ENCODE results near the gene LFNG. TPM values are rescaled to one million over a fixed set of nuclear protein-coding genes. Genes with fewer than 3 reads are reported as not detected.

The LFNG gene
- total and polyA plus RNA-seq, 2 of the 13 experiments (the other 11 are each of a cell fraction or from before 2014, with no cell fraction given): 0.44 to 1.5 TPM

DNA sequence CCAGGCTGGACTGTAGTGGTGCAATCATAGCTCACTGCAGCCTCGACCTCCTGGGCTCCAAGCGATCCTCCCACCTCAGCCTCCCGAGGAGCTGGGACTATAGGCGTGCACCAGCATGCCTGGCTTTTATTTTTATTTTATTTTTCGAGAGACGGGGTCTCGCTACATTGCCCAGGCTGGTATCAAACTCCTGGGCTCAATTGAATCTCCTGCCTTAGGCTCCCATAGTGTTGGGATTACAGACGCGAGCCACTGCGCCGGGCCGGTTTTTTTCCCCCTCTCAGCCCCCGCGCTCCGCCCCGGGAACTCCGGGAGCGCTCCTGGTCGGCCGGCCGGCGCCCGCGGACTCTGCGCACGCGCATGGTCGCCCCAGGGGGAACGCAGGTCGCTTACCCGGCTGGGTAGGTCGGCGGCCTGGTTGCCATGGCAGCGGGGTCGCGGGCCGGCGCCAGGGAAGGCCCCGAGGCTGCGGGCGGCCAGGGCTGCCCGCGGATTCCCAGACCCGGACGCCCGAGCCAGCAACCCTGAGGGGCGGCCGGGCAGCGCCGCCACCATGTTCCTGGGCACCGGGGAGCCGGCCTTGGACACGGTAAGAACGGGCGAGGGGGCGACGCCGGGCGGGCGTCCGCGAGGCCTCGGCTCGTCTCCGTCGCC is 39.2 kb downstream of the LFNG start, which contains the start of gene IQCE (continued):
- TF ChIP-seq, protein P1, sequence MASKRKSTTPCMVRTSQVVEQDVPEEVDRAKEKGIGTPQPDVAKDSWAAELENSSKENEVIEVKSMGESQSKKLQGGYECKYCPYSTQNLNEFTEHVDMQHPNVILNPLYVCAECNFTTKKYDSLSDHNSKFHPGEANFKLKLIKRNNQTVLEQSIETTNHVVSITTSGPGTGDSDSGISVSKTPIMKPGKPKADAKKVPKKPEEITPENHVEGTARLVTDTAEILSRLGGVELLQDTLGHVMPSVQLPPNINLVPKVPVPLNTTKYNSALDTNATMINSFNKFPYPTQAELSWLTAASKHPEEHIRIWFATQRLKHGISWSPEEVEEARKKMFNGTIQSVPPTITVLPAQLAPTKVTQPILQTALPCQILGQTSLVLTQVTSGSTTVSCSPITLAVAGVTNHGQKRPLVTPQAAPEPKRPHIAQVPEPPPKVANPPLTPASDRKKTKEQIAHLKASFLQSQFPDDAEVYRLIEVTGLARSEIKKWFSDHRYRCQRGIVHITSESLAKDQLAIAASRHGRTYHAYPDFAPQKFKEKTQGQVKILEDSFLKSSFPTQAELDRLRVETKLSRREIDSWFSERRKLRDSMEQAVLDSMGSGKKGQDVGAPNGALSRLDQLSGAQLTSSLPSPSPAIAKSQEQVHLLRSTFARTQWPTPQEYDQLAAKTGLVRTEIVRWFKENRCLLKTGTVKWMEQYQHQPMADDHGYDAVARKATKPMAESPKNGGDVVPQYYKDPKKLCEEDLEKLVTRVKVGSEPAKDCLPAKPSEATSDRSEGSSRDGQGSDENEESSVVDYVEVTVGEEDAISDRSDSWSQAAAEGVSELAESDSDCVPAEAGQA (IDR thresholded peaks at IDR 0.05; ENCODE audit: low read depth): no peak
- TF ChIP-seq, protein P1 (CRISPR knock-in tag; IDR thresholded peaks at IDR 0.05; ENCODE audit: borderline replicate concordance): no peak
- TF ChIP-seq ZNF572 (CRISPR knock-in tag; IDR thresholded peaks at IDR 0.05) (no peak), KDM5B (CRISPR knock-in tag; IDR thresholded peaks at IDR 0.05; ENCODE audit: borderline replicate concordance) (peak; percentile 54; the same call in 1 of the 2 replicates), ZNF598 (CRISPR knock-in tag; IDR thresholded peaks at IDR 0.05; ENCODE audit: borderline replicate concordance) (no peak), JUN (CRISPR knock-in tag; IDR thresholded peaks at IDR 0.05) (no peak), ZNF101 (CRISPR knock-in tag; IDR thresholded peaks at IDR 0.05; ENCODE audit: borderline replicate concordance, low read depth) (no peak), HNF4A (CRISPR knock-in tag; IDR thresholded peaks at IDR 0.05) (no peak), TBX3 (IDR thresholded peaks at IDR 0.05; ENCODE audit: borderline replicate concordance) (no peak), ZNF564 (CRISPR knock-in tag; IDR thresholded peaks at IDR 0.05) (no peak), EED (CRISPR knock-in tag; IDR thresholded peaks at IDR 0.05) (no peak), SMAD9 (CRISPR knock-in tag; IDR thresholded peaks at IDR 0.05) (no peak), ZNF343 (CRISPR knock-in tag; IDR thresholded peaks at IDR 0.05) (0 out of 2 replicates have a peak, but pooled peaks have one; percentile 28)
- TF ChIP-seq, protein P2, sequence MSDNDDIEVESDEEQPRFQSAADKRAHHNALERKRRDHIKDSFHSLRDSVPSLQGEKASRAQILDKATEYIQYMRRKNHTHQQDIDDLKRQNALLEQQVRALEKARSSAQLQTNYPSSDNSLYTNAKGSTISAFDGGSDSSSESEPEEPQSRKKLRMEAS (IDR thresholded peaks at IDR 0.05): peak; percentile 41
- TF ChIP-seq, protein P3, sequence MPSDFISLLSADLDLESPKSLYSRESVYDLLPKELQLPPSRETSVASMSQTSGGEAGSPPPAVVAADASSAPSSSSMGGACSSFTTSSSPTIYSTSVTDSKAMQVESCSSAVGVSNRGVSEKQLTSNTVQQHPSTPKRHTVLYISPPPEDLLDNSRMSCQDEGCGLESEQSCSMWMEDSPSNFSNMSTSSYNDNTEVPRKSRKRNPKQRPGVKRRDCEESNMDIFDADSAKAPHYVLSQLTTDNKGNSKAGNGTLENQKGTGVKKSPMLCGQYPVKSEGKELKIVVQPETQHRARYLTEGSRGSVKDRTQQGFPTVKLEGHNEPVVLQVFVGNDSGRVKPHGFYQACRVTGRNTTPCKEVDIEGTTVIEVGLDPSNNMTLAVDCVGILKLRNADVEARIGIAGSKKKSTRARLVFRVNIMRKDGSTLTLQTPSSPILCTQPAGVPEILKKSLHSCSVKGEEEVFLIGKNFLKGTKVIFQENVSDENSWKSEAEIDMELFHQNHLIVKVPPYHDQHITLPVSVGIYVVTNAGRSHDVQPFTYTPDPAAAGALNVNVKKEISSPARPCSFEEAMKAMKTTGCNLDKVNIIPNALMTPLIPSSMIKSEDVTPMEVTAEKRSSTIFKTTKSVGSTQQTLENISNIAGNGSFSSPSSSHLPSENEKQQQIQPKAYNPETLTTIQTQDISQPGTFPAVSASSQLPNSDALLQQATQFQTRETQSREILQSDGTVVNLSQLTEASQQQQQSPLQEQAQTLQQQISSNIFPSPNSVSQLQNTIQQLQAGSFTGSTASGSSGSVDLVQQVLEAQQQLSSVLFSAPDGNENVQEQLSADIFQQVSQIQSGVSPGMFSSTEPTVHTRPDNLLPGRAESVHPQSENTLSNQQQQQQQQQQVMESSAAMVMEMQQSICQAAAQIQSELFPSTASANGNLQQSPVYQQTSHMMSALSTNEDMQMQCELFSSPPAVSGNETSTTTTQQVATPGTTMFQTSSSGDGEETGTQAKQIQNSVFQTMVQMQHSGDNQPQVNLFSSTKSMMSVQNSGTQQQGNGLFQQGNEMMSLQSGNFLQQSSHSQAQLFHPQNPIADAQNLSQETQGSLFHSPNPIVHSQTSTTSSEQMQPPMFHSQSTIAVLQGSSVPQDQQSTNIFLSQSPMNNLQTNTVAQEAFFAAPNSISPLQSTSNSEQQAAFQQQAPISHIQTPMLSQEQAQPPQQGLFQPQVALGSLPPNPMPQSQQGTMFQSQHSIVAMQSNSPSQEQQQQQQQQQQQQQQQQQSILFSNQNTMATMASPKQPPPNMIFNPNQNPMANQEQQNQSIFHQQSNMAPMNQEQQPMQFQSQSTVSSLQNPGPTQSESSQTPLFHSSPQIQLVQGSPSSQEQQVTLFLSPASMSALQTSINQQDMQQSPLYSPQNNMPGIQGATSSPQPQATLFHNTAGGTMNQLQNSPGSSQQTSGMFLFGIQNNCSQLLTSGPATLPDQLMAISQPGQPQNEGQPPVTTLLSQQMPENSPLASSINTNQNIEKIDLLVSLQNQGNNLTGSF (CRISPR knock-in tag; IDR thresholded peaks at IDR 0.05): no peak
- TF ChIP-seq, protein P4, sequence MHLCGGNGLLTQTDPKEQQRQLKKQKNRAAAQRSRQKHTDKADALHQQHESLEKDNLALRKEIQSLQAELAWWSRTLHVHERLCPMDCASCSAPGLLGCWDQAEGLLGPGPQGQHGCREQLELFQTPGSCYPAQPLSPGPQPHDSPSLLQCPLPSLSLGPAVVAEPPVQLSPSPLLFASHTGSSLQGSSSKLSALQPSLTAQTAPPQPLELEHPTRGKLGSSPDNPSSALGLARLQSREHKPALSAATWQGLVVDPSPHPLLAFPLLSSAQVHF (CRISPR knock-in tag; IDR thresholded peaks at IDR 0.05): no peak
- TF ChIP-seq, protein P5, sequence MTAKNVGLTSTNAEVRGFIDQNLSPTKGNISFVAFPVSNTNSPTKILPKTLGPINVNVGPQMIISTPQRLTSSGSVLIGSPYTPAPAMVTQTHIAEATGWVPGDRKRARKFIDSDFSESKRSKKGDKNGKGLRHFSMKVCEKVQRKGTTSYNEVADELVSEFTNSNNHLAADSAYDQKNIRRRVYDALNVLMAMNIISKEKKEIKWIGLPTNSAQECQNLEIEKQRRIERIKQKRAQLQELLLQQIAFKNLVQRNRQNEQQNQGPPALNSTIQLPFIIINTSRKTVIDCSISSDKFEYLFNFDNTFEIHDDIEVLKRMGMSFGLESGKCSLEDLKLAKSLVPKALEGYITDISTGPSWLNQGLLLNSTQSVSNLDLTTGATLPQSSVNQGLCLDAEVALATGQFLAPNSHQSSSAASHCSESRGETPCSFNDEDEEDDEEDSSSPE (CRISPR knock-in tag; IDR thresholded peaks at IDR 0.05): no peak; the same call in 1 of the 2 replicates

Measured in HepG2 (cell line).